SK-N-SH (cell line): ENCODE measurements around the gene SNX8.

ENCODE experiments used
- EP300 ChIP-seq, 2 experiments: IDR thresholded peaks; 2 replicates each; pipeline versions ENCODE4 v1.4.0 to v1.6.1; 2012; ENCODE audit warnings: borderline replicate concordance in 1 of 2, low read depth in 1 of 2, low read length in 1 of 2
- FOXJ3 ChIP-seq: sonication (generic); formaldehyde crosslinking; IDR thresholded peaks from 2 replicates; pipeline ENCODE4 v1.5.1; 2020; ENCODE audit warnings: mild to moderate bottlenecking, missing genetic modification reagents
- FOXM1 ChIP-seq: IDR thresholded peaks from 2 replicates; pipeline ENCODE4 v1.4.0; 2012; ENCODE audit warnings: low read depth, mild to moderate bottlenecking
- NFIC ChIP-seq: IDR thresholded peaks from 2 replicates; pipeline ENCODE4 v1.4.0; 2012; ENCODE audit warnings: borderline replicate concordance

DNA sequence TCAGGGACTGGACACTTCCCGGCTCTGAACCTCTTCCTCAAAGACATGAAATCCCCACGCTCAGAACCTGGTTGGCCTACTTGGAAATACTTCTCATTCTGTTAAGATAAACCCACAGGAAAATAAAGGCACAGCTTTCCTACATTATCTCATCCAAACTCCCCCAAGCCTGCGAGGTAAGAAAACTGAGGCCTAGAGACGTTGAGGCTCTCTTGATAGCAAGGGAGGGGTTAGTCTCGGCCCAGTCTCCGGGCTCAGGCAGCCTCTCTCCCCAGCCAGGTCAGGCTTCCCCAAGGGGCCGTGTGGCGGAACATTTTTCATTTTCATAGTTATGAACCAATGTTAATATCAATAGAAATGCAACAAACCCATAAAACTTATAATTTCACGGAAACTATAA, 35.8 kb upstream of the SNX8 start:
- TF ChIP-seq EP300 (IDR thresholded peaks at IDR 0.05; ENCODE audit: borderline replicate concordance in 1 of 2, low read depth in 1 of 2, low read length in 1 of 2) (no peak), NFIC (no peak), FOXJ3 (CRISPR knock-in tag) (no peak), FOXM1 (no peak)
